Chondrocyte (in vitro differentiated cells): ENCODE measurements around the gene HOXA9. TPM values are rescaled to one million over a fixed set of nuclear protein-coding genes. Genes with fewer than 3 reads are reported as not detected.

Source experiments
- DNase-seq: peaks from one replicate; pipeline ENCODE4 v3.0.0; 2021; ENCODE audit warnings: mixed read lengths, low spot score
- H3K27ac Mint-ChIP-seq: one replicate; pipeline ENCODE4 v1.8.0; 2021; ENCODE audit warnings: mild to moderate bottlenecking, moderate library complexity, mixed read lengths; ENCODE audit not compliant: unreplicated experiment
- H3K27me3 Mint-ChIP-seq: 2 replicates; pipeline ENCODE4 v1.8.0; 2021; ENCODE audit warnings: low read depth, mixed read lengths
- H3K36me3 Mint-ChIP-seq: 2 replicates; pipeline ENCODE4 v1.8.0; 2021; ENCODE audit warnings: low read depth, mixed read lengths
- H3K4me1 Mint-ChIP-seq: 2 replicates; pipeline ENCODE4 v1.8.0; 2021; ENCODE audit warnings: low read depth, mild to moderate bottlenecking, mixed read lengths
- H3K4me3 Mint-ChIP-seq: one replicate; pipeline ENCODE4 v1.8.0; 2021; ENCODE audit warnings: mild to moderate bottlenecking, moderate library complexity, mixed read lengths; ENCODE audit not compliant: unreplicated experiment
- H3K9me3 Mint-ChIP-seq: 2 replicates; pipeline ENCODE4 v1.8.0; 2021; ENCODE audit warnings: low read depth, mixed read lengths
- total RNA-seq: library from RNA; stranded (reverse); gene quantifications from 3 replicates; pipeline ENCODE4 v1.2.1, GENCODE V29; 2021
- TF ChIP-seq, protein P1 (sequence below): fragments of 200-600 bp; sonication (generic); IDR thresholded peaks from 2 replicates; pipeline ENCODE4 v1.5.0; 2021; ENCODE audit warnings: antibody characterized with exemption, mild to moderate bottlenecking, moderate library complexity

HOXA9 gene
- total RNA-seq, 1 donor from 2014 or later: not detected

DNA sequence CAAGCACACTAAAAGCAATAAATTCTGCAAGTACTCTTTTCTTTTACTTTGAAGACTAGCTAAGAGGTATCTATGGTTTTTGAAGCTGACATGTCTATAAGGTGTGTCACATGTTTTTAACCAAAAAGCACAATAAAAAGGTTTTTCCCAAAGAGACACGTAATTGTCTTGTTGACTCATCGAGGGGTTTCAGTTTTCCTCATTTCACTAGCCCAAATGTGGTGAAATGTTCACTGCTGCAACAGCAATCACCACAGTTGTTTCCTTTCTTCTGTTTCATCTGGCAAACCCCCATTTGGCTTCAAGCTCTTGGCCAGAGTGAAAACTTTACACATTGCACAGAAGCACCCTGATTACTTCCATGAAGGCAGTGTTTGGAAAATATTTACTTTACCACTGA lies 30.9 kb downstream of the HOXA9 start:
- Mint-ChIP-seq H3K27me3 (peaks cover 82% of the 10 kb centered on the region), H3K4me3 (no peak overlapping the region), H3K27ac (no peak overlapping the region), H3K9me3 (no peaks in the 10 kb centered on the region), H3K36me3 (no peaks in the 10 kb centered on the region), H3K4me1 (no peaks in the 10 kb centered on the region)
- TF ChIP-seq, protein P1, sequence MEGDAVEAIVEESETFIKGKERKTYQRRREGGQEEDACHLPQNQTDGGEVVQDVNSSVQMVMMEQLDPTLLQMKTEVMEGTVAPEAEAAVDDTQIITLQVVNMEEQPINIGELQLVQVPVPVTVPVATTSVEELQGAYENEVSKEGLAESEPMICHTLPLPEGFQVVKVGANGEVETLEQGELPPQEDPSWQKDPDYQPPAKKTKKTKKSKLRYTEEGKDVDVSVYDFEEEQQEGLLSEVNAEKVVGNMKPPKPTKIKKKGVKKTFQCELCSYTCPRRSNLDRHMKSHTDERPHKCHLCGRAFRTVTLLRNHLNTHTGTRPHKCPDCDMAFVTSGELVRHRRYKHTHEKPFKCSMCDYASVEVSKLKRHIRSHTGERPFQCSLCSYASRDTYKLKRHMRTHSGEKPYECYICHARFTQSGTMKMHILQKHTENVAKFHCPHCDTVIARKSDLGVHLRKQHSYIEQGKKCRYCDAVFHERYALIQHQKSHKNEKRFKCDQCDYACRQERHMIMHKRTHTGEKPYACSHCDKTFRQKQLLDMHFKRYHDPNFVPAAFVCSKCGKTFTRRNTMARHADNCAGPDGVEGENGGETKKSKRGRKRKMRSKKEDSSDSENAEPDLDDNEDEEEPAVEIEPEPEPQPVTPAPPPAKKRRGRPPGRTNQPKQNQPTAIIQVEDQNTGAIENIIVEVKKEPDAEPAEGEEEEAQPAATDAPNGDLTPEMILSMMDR: no peak
- DNase-seq: no peak

GRCh38 chr7:27133409-27134231 lies 31.7 kb downstream of the HOXA9 start:
- Mint-ChIP-seq H3K4me1 (no peaks in the 10 kb centered on the region), H3K4me3 (no peak overlapping the region), H3K9me3 (no peaks in the 10 kb centered on the region), H3K27ac (no peak overlapping the region), H3K36me3 (peaks cover 5% of the 10 kb centered on the region), H3K27me3 (peaks cover 85% of the 10 kb centered on the region)
- TF ChIP-seq, protein P1: no peak
- DNase-seq: no peak

- Mint-ChIP-seq H3K36me3 (peaks cover 6% of the 10 kb centered on the region), H3K4me3 (no peak overlapping the region), H3K27me3 (peaks cover 85% of the 10 kb centered on the region), H3K9me3 (no peaks in the 10 kb centered on the region), H3K27ac (no peak overlapping the region), H3K4me1 (no peaks in the 10 kb centered on the region)
- TF ChIP-seq, protein P1: no peak
- no peak for DNase-seq
Measured at GRCh38 chr7:27132978-27133377, 32.4 kb downstream of the HOXA9 start.

DNA sequence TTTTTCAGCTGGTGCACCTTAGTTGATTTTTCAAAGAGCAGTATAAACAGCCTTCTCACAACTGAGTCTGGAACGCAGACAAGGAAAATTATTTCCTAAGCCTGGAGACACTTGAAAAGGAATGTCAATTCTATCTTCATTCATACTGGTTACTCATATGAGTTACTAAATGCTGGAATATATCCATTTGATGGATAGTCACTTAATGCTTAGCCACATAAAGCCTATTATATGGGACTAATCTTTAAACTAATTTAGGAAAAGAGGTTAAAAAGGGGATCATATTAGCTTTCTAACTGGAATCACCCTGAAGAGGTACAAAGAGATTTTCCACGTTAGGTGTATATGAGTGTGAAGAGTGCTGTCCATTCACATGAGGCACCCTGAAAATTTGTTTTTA lies 33.1 kb downstream of the HOXA9 start:
- Mint-ChIP-seq H3K27me3 (peaks cover 85% of the 10 kb centered on the region), H3K4me1 (no peaks in the 10 kb centered on the region), H3K9me3 (no peaks in the 10 kb centered on the region), H3K4me3 (no peak overlapping the region), H3K36me3 (peaks cover 6% of the 10 kb centered on the region), H3K27ac (no peak overlapping the region)
- no peak for DNase-seq
- TF ChIP-seq, protein P1: no peak

GRCh38 chr7:27131390-27131819 lies 33.9 kb downstream of the HOXA9 start:
- Mint-ChIP-seq H3K4me3 (peak overlapping the region; percentile 46), H3K9me3 (no peaks in the 10 kb centered on the region), H3K36me3 (peaks cover 6% of the 10 kb centered on the region), H3K4me1 (no peaks in the 10 kb centered on the region), H3K27me3 (peaks cover 85% of the 10 kb centered on the region), H3K27ac (no peak overlapping the region)
- no peak for DNase-seq
- TF ChIP-seq, protein P1: no peak
